ENCODE measurements around the gene FGD5.

The FGD5 gene

GRCh38 chr3:14921034-14921616, 102.4 kb downstream of the FGD5 start:
- peak; percentile 91 for TF ChIP-seq CTCF (conservative IDR thresholded peaks at IDR 0.05; ENCODE audit: low read depth, low read length)
- no peak overlapping the region for H3K4me3 ChIP-seq (ENCODE audit: low read length)
- peak; percentile 38 for DNase-seq (ENCODE audit: low read depth)

- DNase-seq (ENCODE audit: low read depth) = no peak
- no peak for TF ChIP-seq CTCF (conservative IDR thresholded peaks at IDR 0.05; ENCODE audit: low read depth, low read length)
- no peak overlapping the region for H3K4me3 ChIP-seq (ENCODE audit: low read length)
Observed at GRCh38 chr3:14921811-14922705, 103.3 kb downstream of the FGD5 start.

GRCh38 chr3:14922863-14923262, 104.1 kb downstream of the FGD5 start:
- TF ChIP-seq CTCF (conservative IDR thresholded peaks at IDR 0.05; ENCODE audit: low read depth, low read length) = no peak
- no peak overlapping the region for H3K4me3 ChIP-seq (ENCODE audit: low read length)
- DNase-seq (ENCODE audit: low read depth) = no peak

GRCh38 chr3:14923476-14923875, 104.7 kb downstream of the FGD5 start:
- H3K4me3 ChIP-seq (ENCODE audit: low read length) = no peak overlapping the region
- TF ChIP-seq CTCF (conservative IDR thresholded peaks at IDR 0.05; ENCODE audit: low read depth, low read length) = no peak

GRCh38 chr3:14925729-14926591, 107.2 kb downstream of the FGD5 start:
- no peak overlapping the region for H3K4me3 ChIP-seq (ENCODE audit: low read length)
- TF ChIP-seq CTCF (conservative IDR thresholded peaks at IDR 0.05; ENCODE audit: low read depth, low read length) = peak; percentile 83
- no peak for DNase-seq (ENCODE audit: low read depth)

More at GRCh38 chr3:14923476-14923875, 104.7 kb downstream of the FGD5 start:
- DNase-seq (ENCODE audit: low read depth) = no peak

GRCh38 chr3:14926592-14926991, 107.8 kb downstream of the FGD5 start:
- no peak overlapping the region for H3K4me3 ChIP-seq (ENCODE audit: low read length)
- no peak for DNase-seq (ENCODE audit: low read depth)
- TF ChIP-seq CTCF (conservative IDR thresholded peaks at IDR 0.05; ENCODE audit: low read depth, low read length) = no peak
